Middle frontal gyrus (tissue), 1 donor: ENCODE results near the gene NOC2L.

Experiments used
- DNase-seq: peaks from one replicate; pipeline ENCODE4 v3.0.0-alpha.2; 2015; ENCODE audit warnings: low spot score; ENCODE audit errors: extremely low spot score

NOC2L gene

GRCh38 chr1:942864-943533, 16.1 kb downstream of the NOC2L start:
- DNase-seq = no peak

- no peak for DNase-seq
These were observed 16.6 kb downstream of the NOC2L start for GRCh38 chr1:942411-942821.

GRCh38 chr1:941588-942383, 17.3 kb downstream of the NOC2L start:
- DNase-seq = no peak

- DNase-seq = no peak
These were observed 18.0 kb downstream of the NOC2L start for GRCh38 chr1:941015-941587.

- DNase-seq = no peak
These were observed 18.7 kb downstream of the NOC2L start for GRCh38 chr1:940107-941014.

GRCh38 chr1:939511-940106, 19.4 kb downstream of the NOC2L start:
- no peak for DNase-seq

GRCh38 chr1:938711-939489, 20.2 kb downstream of the NOC2L start:
- DNase-seq = no peak

- no peak for DNase-seq
These were observed 20.9 kb downstream of the NOC2L start for GRCh38 chr1:938088-938683.

GRCh38 chr1:937521-937920, 21.5 kb downstream of the NOC2L start:
- no peak for DNase-seq

GRCh38 chr1:936348-937264, 22.4 kb downstream of the NOC2L start:
- DNase-seq = no peak

- DNase-seq = no peak
These were observed 23.3 kb downstream of the NOC2L start for GRCh38 chr1:935751-936231.

GRCh38 chr1:934991-935750, 23.9 kb downstream of the NOC2L start:
- DNase-seq = no peak

- no peak for DNase-seq
These were observed 25.5 kb downstream of the NOC2L start for GRCh38 chr1:933603-933940.

GRCh38 chr1:932776-933602, 26.1 kb downstream of the NOC2L start:
- DNase-seq = no peak

GRCh38 chr1:932173-932510, 26.9 kb downstream of the NOC2L start:
- no peak for DNase-seq

GRCh38 chr1:931380-932172, 27.5 kb downstream of the NOC2L start:
- no peak for DNase-seq
